HG02571 (cell line): Measurements from ENCODE around the gene TRIP10.

Experiments
- ATAC-seq: cut with Tn5 transposase; IDR thresholded peaks from one replicate; pipeline ENCODE4 v1.9.1; 2021; ENCODE audit warnings: mild to moderate bottlenecking, moderate library complexity; ENCODE audit not compliant: unreplicated experiment

Gene TRIP10

DNA sequence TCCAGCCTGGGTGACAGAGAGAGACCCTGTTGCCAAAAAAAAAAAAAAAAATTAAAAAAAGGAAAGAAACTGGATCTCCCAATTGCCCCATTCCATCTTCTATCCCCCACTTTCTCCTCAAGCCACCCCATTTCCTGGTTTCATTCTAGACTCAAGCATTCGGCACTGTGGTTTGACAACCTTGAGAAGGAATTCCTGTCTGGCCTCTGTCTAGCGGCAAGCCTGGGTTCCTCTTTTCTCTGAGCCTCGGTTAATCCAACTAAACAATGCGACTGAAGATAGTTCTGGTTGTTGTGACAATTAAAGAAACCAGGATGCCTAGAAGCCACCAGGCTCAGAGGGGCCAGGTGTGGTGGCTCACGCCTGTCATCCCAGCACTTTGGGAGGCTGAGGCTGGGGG, 15.7 kb upstream of the TRIP10 start:
- ATAC-seq = no peak

DNA sequence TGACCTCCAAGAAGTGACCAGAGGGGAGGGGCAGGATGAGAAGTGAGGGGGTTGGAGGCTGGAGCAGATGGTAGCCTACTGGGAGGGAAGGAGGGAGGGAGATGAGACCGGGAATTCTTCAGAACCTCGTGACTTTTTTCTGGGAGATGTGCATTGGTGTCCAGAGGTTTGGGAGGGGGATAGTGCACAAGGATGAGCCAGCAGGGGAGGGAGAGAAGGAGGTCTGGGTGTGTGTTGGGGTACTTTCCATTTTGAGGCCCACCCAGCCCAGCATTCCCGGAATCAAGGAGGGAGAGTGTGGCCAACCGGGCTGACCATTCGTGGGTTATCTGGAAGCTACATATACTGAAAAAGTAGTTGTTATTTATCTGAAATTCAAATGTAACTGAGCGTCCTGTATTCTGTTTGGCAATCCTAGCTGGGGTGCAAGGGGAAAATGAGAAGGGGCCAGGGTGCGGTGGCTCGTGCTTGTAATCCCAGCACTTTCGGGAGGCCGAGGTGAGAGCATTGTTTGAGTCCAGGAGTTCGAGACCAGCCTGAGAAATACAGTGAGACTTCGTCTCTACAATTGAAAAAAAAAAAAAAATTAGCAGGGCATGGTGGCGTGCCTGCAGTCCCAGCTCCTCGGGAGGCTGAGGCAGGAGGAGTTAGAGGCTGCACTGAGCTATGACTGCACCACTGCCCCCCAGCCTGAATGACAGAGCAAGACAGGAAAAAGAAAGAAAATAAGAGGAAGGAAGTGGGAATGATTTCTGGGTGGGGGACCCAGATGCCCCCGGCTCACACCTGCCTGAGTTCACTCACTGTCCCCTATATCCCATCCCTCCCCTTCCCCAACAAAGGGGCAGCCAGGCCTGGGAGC, 14.6 kb upstream of the TRIP10 start:
- ATAC-seq = no peak

DNA sequence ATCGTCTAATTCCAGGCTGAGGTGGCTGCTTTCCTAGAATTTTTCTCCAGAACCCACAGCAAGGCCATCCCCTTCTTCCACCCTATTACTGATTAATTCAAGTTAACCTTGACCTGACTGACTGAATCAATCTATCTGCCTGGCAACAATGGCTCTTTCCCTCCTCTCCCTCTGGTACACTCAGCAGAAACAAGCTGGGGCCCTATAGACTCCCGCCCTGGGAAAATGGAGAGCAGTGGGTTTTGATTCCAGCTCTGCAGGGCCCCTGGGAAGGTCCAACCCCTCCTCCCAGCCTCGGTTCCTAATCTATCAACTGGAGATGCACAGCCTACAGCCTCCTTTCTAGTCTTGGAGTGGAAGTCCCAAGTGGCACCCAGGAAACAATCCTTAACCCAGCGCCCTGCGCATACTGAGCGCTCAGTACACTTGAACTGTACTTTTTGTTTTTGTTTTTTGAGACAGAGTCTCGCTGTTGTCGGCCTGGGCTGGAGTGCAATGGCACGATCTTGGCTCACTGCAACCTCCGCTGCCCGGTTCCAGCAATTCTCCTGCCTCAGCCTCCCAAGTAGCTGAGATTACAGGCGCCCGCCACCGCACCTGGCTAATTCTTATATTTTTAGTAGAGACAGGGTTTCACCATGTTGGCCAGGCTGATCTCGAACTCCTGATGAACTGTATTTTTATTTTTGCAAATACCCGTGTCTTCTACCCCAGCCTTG, 13.8 kb upstream of the TRIP10 start:
- no peak for ATAC-seq

DNA sequence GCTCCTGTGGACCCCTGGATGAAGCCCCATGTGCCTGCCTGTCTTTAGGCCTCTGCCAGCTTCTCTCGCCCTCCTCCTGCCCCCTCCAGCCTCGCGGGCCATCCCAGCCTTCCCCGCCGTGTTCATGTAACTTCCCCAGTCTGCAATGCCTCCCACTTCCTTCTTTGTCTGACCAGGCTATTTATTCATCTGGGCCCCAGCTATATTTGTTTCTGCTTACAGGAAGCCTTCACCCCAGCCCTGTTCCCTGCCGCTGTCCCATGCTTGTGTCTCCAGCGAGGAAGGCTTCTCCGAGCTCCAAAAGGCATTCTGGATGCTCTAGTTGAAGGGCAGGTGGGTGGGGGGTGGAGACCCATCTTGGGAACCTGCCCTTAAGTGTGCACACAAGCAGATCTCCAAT, 11.1 kb upstream of the TRIP10 start:
- no peak for ATAC-seq

DNA sequence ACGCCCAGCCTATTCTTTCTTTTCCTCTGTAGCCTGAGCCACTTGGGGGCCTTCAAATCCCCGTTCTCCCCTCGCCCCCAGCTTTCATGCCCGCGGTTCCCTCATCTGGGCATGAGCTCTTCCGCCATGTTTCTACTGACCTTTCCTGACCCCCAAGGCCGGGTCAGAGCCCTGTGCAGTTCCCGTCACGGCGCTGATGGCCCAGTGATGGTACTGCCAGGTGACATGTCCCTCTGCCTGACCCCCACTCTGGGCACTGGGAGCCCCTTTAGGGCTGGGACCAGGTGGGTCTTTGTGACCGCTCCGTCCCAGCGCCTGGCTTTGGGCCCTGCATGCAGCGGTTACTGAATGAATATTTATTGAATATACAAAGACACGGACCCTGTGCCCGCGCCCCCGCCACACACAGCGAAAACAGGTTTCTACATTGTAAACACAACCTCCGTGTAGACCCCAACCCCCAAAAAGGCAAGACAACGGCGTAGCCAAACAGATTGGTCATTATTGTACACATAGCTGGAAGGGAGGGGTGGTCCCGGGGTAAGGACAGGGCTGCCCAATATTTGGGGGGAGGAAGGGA, 9.8 kb upstream of the TRIP10 start:
- no peak for ATAC-seq

DNA sequence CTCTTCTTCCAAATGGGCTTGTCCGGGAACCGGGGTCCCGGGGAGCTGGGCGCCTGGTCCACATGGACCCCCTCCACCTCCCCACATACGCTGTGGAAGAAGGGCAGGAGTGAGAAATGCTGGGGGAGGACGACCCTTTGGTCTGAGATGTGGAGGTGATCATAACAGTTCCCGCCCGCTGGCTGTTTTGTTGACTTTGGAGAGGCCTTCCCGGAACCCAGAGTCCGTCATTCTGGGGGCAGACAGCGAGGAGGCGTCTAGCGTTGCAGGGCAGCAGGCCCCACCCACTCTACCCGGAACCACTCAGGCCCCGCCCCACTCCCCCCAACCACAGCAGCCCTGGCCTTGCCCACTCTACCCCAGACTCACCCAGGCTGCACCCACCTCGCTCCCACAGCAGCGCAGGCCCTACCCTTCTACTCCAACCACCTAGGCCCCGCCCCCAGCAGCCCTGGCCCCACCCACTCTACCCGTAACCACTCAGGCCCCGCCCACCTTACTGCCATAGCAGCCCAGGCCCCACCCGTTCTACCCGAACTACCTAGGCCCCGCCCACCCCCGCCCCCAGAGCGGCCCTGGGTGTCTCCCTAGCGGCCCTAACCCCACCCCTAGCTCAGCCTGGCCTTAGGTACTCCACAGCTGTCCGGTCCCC, 9.2 kb upstream of the TRIP10 start:
- ATAC-seq = no peak

DNA sequence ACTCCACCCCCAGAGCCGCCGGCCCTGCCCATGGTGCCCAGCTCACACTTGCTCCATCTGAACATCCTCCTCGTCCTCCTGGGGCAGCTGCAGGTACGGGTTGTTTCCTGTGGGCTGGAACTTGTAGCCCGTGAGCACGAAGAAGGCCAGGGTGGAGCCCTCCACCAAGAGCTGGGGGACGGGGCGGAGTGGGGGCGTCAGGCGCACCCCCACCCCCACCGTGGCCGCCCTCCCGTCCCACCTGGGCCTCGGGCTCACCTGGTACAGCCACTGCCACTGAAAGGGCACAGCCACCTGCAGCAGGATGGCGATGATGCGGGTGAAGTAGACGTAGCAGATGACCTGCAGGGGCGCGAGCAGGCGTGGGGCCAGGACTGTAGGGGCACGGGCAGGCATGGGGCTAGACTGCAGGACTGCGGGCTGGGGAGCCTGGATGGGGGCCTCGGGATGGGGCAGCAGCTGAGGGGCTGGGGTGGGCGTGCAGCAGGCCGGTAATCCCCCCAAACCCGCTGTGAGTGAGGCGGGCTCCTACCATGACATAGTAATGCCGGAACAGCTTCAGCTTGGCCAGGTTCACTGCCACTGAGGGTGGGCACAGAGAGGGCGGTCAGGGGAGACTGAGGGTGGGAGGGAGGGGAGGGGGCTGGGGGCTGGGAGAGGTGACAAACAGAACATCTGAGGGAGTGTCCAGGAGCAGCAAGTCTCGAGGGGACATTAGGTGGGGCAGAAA, 8.4 kb upstream of the TRIP10 start:
- ATAC-seq = no peak

DNA sequence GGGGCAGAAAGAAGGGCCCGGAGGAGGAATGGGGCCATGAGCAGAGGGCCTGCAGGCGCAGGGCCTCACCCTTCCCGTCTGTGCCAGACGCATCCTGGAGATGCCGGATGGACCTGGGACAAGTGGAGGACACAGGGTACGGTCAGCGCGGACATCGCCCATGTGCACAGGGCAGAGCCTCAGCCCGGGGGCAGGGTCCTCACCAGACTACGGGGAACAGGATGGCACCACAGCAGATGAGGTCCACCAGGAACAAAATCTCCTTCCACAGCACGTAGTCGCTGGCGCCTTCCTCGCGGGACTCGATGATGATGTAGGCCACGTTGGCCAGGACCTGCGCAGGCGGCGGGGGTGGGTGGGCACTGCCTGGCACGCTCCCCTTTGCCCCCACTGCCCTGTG, 7.7 kb upstream of the TRIP10 start:
- ATAC-seq = no peak

DNA sequence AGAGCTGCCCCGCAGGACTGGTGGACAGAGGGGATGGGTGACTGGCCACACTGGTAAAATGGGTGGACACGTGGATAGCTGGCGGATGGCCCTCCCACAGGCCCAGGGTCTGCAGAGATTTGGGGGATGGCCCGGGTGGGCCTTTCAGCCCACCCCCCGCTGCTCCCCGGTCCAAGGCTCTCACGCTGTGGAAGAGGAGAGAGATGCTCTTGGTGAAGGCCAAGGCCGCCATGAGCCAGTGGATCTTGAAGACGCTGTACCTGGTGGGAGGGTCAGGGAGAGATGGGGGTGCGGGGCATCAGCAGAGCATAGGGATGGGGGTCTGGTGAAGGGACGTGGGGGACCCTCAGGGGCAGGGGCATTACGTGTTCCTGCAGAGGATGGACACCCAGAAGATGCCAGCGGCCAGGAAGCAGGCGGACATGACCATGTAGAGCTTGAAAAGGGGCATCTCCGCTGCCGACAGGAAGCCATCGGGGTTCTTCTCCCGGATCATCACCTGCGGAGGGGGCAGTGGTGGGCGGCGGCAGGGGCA, 6.6 kb upstream of the TRIP10 start:
- no peak for ATAC-seq

DNA sequence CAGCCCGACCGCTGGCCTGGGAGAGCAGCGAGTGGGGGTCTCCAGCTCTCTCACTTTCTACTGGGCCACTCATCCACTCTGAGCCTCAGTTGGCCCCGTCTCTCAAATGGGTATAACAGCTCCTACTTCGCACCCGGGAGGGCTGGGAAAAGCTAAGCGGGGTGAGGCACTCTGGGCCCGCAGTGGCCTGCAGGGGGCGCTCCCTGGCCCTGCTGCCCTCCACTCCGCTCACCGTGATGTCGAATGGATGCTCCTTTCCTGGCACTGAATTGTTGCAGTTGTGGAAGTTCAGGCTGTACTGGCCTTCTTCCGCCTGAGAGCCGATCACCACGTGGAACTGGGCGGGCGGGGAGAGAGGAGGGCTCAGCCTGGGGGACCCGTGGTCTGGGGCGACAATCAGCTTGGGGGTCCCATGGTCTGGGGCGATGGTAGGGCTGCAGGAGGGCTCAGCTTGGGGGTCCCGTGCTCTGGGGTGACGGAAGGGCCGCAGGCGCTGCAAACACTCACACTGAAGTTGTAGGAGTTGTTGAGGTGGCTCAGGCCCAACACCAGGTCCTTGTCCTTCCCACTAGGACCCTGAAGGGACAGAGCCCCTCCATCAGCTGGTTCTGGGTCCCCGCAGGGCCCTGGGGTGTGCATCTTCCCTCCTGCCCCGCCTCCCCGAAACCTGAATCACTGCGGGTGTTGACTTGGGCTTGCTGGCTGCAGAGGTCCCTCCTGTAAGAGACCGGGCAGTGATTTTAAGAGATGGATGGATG, 6.0 kb upstream of the TRIP10 start:
- ATAC-seq = no peak

DNA sequence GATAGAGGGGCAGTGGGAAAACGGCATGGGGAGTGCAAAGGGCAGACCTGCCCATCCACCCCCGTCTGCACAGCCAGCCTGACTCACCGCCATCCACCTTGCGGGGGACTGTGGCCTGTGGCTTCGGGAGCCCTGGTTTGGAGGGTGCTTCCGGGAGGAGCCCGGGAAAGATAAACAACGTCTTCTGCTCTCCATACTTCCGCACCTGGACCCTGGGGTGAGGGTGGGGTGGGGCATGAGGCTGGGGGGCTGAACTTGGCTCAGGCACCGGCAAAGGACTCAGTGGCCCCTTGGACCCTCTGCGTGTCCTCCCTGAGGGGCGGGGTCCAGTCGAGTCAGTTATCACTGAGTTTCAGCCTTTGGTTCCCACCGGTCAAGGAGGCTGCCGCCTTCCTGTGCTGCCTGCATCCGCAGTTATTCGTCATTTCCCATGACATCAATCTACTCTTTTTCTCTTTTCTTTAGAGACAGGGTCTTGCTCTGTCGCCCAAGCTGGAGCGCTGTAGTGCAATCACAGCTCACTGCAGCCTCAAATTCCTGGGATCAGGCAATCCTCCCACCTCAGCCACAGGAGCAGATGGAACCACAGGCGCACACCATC, 5.3 kb upstream of the TRIP10 start:
- no peak for ATAC-seq

DNA sequence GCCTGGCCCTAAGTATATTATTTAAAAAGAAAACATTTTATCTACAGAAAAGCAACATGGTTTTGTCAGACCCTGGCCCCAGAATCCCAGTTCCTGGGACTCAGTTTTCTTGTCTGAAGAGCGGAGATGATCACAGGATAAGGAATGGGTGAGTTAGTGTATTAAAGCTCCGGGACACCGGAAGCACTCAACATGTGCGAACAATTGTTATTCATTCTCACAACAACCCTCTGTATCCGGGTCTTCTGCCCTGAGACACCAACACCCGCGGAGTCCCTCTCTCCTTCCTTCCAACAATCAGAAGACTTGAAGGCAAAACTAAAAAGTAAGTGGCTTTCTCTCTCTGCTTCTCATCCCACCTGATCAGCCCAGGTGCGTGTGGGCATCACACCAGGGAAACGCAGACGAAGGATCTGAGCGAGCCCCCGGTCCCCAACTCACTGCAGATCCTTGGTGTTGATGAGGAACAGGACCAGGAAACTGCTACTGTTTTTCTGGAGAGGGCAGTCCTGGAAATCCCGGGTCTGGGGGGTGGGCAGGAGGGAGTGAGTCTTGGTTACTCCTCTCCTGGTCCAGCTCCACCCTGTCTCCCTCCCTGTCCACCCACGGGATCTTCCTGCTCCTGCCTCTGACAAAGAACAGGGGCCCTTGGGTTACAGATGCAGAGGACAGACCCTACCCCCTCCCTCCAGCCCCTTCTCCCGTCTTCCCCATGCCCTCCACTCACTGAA, 4.1 kb upstream of the TRIP10 start:
- ATAC-seq = no peak

DNA sequence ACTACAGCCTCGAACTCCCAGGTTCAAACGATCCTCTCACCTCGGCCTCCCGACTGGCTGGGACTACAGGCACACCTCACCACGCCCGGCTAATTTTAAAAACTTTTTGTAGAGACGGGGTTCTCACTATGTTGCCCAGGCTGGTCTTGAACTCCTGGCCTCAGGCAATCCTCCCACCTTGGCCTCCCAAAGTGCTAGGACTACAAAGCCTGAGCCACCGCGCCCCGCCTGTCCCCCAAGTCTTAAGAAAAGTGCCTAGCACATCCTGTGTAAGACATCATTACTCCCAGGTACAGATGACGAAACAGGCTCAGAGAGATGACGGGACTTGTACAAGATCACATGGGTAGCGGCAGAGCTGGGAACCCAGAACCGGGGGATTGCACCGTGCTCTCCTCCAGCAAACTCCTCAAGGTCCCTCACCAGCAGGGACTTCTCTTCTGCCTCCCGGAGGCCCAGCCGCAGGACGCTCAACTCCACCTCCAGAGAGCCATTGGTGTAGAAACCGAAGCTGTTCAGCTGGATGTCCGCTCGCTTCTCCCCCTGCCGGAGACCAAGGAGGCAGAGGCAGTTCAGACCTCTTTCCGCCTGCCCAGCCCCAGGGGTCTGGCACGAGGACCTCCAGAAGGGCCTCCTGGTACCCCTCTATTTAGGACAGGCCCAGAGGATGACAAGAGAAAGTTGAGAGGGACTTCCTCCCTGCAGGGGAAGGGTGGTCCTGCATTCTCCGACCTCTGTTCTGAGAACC, 3.1 kb upstream of the TRIP10 start:
- no peak for ATAC-seq

DNA sequence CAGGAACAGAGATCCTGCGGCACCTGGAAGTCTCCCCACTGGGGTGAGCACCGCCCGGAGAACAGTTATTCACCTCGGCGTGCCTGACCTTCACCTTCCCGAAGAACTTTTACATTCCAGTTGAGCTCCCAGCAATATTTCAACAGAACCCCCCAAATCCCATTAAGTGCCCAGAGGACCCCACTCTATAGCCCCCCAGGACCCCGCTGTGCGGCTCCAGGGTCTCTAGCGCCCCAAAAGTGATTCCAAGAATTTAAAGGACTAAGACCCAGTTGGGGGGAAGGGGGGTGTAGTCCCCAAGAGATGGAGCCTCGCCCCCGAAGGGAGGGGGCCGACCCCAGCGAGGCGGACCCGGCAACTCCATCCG, 2.6 kb upstream of the TRIP10 start:
- no peak for ATAC-seq

DNA sequence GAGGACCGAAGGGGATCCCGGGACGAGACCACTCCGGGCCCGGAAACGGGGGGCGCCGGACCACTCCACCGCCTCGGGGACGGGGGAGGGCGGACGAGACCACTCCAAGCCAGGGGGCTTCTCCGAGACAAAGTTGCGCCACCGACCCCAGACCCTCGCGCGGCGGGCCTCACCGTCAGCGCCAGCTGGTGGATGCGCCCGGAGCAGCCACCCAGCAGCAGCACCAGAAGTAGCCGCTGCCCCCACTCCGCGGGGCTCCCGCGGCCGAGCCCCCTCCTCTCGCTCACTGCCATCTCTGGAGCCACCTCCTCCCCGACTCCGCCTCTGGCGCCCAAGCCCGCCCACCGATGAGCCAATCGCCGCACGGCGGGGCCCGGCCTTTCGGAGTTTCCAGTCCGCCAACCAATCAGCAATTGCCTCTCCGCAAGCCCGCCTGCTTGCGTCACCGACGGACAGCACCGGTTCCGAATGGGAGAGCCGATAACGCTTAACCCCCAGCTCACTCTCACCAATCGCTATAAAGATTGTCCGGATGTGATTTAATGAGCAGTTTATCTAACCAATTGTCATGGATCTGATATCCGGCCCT, 2.1 kb upstream of the TRIP10 start, which contains the start of gene GPR108:
GPR108 (minus strand) TSS at position 297 of the 589 bp plus-strand sequence; CDS start at position 293, 4 bp downstream.
- peak; percentile 68 for ATAC-seq

DNA sequence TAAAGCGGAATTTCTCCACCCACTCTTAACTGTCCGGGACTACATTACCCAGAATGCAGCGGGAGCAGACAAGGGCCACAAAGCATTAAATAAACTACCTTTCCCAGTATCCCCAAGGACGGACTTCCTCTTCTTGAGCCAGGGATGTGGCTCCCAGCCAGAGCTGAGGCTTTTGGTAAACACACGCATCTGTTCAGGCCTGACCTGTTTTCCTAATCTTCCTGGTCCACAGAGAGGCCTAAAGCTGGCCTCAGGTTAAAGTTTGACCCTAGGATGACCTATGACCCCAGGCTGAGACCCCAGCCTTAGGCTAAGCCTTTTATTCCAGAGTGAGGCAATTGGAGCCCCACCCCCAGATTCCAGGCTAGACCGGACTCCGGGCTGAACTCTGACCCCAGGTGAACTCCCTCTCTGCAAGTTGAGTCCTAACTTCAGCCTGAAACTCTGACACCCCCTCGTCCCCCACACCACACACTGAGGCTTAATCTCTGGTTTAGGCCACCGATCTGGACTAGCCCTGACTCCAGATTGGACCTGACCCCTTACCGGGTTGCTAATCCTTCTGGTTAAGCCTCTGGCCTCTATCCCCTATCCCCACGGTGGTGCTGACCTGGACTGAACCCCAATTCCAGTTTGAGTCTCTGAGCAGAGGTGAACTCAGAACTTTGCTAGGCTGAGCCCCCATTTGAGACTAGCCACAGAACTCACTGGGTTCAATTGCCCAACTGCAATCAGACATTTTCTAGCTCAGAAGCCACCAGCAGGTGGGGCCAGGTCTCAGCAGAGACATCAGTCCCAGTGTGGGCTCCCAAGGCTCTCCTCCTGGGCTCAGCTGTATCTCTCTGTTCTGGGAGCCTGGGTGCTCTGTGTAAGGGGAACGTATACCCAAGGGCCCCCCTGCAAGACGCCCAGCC, 1.4 kb upstream of the TRIP10 start:
- ATAC-seq = peak; percentile 1
